HG03457 (cell line): Measurements from ENCODE around the gene ZNF770.
"Not testable (repeated sequence)": the region's sequence is repeated elsewhere in the genome, so short reads cannot be mapped to it uniquely, and the experiment has no call there.

ENCODE experiments used
- ATAC-seq: cut with Tn5 transposase; IDR thresholded peaks from one replicate; pipeline ENCODE4 v1.9.1; 2021; ENCODE audit warnings: moderate number of reproducible peaks; ENCODE audit not compliant: unreplicated experiment

Gene ZNF770

DNA sequence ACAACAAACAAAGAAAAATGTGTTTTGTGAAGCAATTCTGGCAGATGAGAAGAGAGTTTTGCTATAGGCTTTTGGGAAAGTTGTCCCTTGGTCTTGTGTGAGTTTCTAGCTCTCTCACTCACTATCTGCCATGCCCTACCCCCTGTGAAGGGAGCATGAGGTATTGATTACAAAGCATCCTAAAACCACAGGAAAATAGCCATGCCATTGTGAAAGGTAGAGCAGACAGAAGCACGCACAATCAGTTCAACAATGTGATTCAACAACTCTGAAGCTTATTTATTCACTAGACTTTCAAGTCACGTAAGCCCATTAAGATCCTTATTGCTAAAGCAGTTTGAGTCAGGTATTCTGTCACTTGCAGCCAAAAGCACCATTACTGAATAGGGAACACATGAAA lies 12.0 kb downstream of the ZNF770 start:
- no peak for ATAC-seq

DNA sequence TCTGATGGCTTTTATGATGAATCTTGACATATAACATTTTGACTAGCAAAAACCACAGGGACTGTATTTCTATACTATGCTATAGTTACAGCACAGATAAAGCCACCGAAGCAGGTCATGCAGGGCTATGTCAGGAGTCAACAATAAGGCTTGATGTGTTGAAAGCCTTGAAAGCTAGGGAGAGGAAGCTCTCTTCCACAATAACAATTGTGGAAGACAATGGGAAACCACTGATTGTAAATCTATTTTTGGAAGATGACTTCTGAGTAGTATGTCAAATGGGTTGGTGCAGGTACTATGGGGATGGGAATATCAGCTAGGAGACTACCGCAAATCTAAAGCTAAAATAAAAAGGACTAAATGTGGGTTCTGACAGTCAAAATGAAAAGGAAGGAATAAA lies 14.6 kb downstream of the ZNF770 start:
- ATAC-seq = no peak

DNA sequence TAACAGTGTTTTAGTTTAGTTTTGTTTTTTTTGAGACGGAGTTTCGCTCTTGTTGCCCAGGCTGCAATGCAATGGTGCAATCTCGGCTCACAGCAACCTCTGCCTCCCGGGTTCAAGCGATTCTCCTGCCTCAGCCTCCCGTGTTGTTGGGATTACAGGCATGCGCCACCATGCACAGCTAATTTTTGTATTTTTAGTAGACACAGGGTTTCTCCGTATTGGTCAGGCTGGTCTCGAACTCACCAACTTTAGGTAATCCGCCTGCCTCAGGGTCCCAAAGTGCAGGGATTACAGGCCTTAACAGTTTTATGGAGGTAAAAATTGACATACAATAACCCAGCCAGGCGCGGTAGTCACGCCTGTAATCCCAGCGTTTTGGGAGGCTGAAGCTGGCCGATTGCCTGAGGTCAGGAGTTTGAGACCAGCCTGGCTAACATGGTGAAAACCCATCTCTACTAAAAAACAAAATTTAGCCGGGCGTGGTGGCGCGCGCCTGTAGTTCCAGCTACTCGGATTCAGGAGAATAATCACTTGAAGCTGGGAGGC lies 17.9 kb downstream of the ZNF770 start:
- not testable (repeated sequence) for ATAC-seq

DNA sequence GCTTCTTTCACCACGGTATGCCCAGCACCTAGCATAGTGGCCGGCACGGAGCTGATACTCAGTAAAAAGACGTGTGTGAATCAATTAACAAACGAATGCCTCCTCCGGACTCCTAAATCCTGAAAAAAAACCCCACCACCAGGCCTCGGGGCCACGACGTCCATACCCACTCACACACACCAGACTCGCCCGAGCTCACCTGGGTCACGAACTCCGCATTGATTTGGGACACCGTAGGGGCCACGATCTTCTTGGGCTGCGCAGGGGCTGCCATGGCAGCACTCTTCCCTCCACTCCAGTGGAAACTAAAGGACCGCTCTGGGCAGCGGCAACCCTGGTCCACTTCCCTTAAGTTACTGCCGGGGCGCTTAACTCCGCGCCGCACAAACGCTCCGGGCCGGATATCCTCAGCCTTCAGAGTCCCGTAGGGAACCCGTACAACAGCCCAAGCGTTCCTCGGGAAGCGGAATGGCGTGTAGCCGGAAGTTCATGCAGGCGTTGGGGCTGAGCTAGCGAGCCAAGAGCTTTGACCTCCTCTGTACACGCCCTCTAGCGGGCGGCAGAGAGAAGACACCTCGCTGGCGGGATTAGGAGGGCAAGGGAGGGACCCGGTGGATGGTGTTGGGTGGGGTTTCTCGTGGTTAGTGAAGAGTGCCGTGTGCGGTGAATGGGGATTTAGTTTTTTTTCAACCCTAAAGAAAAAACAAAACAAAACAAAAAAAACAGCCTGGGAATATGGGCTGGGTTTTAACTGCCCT lies 18.6 kb downstream of the ZNF770 start, which contains the start of gene AQR:
Gene AQR (minus strand): TSS at position 403 of the 758 bp plus-strand sequence. CDS start 129 bp downstream, at position 274.
- peak; percentile 97 for ATAC-seq

DNA sequence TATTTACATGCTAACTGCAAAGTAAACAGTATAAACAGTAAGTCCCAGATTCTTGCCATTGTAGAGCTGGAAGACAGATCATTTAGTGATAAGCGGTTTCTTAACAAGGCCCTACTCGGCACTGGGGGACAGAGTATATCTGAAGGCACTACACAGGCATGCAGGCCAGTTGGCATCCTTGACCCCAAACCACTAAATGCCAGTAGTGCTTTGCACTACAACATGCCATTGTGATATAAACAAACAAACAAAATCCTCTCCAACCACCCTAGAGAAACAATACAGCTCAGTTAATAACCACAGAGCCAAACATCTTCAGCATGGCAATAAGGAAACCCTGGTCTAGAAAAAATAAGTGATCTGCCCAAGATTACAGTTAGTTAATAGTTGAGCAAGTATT lies 23.8 kb downstream of the ZNF770 start:
- ATAC-seq = no peak

DNA sequence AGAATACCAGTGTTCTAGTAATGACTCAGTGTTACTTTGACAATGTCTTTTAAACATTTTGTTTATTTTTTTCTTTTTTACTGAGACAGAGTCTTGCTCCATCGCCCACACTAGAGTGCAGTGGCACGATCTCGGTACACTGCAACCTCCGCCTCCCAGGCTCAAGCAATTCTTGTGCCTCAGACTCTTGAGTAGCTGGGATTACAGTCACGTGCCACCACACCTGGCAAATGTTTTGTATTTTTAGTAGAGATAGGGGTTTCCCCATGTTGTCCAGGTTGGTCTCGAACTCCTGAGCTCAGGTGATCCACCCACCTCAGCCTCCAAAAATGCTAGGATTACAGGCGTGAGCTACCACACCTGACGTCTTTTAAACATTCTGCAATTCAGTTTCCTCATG lies 34.2 kb downstream of the ZNF770 start:
- ATAC-seq = no peak

DNA sequence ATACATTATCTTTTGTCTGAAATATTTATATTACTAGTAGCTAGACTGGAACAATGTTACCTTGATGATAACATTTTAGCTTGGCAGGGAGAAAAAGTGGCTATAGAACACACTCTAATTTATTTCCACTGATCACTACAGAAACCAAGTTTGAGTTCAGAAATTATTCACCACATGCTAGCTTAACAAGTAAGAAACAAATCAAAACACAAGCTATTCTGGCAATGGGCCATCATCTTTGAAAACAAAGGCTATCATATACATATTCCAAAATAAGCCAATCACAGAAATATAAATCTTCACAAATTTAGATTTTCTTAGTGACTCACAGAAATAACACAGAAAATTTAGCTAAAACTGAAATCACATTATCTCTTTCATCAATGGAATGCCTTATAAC lies 35.6 kb downstream of the ZNF770 start:
- no peak for ATAC-seq

DNA sequence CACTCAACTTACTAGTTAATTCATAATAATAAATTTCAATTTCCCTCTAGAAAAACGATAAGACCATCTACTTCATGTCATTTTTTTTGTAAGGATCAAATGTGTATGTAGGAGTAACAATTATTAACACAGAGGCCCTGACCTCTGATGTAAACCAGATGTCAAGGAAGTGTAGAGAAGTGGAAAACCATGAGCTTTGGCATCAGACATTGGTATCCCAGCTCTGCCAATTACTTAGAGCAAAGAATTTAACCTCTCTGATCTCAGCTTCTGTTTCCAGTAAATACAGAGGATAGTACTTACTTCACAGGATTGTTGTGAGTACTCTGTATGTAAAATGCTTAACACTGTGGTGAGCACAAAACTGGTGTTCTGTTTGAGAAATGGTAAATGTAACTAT lies 36.1 kb downstream of the ZNF770 start:
- ATAC-seq = no peak

DNA sequence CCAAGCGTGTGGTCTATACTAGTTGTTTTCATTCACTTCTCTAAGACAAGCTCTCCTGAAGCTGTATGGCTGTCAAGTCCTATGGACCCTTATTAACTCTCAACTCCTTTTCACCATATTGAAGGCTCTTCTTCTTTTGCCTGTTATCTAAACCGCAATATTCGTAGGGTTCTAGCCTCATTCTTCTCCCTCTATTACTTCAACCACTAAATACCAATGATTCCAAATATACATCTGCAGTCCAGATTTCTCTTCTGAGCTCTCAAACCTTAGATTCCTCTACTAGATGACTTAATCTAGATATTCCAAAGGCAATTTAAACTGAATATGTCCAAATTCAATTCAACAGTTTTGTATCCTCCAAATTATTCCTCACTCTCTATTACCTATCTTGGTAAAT lies 43.2 kb downstream of the ZNF770 start:
- no peak for ATAC-seq

DNA sequence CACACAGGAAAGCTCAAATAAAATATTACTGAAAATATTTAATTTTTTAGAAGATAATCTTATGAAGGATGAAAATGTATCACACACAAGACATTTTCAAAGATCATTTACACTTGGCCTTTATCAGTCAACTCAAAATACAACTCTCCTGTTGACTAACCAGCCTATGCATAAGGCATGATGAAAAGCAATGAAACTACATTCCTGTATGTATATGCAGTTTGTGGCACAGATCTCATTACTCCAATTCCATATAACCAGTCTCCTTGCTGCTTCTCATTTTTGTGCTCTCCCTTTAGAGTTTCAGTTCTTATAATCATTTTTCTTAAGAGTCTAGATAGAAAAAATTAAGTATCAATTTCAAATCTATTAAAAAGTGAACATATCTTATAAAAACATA lies 44.4 kb downstream of the ZNF770 start:
- no peak for ATAC-seq

DNA sequence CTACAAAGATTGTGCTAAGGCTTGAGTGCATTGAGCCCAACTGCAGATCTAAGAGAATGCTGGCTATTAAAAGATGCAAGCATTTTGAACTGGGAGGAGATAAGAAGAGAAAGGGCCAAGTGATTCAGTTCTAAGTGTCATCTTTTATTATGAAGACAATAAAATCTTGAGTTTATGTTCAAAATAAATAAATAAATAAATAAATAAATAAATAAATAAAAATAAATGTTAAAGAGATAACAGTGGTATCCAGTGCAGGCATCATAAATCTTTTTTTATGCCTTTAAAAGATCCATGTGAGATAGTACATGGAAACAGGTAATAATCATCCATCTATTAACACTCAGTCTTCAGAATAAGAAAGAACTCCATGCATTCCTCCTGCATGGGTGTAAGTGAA lies 44.8 kb downstream of the ZNF770 start:
- ATAC-seq = not testable (repeated sequence)

DNA sequence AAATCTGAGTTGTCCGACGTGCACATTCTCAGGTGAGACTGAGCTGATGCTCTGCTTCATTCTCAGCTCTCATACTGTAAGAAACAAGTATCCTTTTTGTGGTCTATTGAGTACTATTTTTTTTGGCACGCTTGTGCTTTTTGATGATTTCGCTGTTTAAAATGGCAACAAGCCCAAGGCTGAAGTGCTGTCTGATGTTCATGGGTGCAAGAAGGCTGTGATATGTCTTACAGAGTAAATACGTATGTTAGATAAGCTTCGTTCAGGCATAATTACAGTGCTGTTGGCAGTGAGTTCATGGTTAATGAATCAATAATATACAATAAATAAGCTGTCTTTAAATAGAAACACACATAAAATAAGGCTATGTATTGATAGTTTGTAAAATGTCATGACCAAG lies 45.7 kb downstream of the ZNF770 start:
- no peak for ATAC-seq

DNA sequence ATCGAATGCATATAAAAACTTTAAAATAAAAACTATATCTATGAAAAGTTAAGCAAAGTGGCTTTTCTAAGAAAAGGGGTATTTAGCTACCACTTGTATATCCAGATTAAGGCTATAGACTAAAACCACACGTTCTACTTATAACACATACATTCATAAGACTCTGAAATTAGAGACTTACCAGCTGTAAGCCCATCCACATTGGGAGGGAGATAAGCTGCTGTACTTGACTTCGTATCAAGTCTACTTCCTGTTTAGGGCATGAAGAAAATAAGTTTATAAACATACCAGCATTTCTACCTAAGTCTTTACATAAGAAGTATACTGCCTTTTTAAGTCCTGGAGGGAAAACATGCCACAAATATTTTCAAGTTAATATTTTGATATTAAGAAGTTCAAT lies 46.3 kb downstream of the ZNF770 start:
- no peak for ATAC-seq

DNA sequence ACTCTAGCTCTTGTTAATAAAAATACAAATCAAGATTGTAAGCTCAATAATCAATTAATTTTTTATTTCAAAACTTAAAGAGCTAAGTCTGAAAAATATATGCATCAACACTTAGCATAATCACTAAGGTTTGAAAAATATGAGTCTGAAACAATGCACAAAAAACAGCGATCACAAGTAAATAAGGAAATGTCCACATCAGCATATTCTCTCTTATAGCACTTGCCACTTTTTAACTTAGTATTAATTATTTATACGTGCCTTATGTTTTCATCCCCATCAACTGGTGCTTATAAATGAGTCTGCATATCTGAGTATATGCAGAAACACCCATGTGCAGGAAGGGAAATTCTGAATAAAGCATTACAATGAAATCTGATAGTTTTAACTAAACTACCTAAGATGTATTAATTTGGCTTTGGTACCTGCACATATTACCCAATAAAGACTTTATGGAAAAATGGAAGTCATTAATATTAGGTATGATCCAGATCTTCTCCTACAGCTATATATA lies 46.8 kb downstream of the ZNF770 start:
- no peak for ATAC-seq

DNA sequence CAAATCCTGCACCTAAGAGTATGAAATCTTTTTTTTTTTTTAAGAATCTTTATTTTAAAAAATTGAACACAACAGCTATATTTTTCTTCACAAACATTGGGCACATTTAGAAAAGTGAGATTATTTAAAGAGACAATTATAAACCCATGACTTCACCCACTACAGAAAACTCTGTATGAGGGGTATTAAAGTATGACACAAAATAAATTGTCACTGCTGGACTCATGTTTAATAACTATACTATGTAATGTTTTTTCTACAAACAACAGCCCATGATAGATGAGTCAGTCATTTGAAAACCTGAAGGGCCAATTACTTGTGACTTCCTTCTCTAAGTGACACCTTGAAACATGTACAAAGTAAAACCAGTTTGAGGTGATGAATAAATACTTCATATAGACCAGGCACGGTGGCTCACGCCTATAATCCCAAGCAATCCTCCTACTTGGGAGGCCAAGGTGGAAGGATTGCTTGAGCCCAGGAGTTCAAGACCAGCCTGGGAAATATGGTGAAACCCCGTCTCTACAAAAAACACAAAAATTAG lies 54.6 kb downstream of the ZNF770 start:
- ATAC-seq = no peak

DNA sequence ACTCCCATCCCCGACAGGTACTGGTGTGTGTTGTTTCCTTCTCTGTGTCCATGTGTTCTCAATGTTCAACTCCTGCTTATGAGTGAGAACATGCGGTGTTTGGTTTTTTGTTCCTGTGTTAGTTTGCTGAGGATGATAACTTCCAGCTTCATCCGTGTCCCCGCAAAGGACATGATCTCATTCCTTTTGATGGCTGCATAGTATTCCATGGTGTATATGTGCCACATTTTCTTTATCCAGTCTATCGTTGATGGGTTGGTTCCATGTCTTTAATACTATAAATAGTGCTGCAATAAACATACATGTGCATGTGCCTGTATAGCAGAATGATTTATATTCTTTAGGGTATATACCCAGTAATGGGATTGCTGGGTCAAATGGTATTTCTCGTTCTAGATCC lies 59.7 kb downstream of the ZNF770 start:
- not testable (repeated sequence) for ATAC-seq
